NCI-H146 treated with DMSO at 0.1 percent for 48 hours (cell line): ENCODE results near the gene EPHA7.

Source experiments
- DNase-seq: peaks from one replicate; lab custom pipeline; 2025; ENCODE audit not compliant: unreplicated experiment; lab: John Stamatoyannopoulos, UW

Gene EPHA7

GRCh38 chr6:93327857-93328256, 91.5 kb downstream of the EPHA7 start:
- no peak for DNase-seq

GRCh38 chr6:93325761-93326160, 93.6 kb downstream of the EPHA7 start:
- DNase-seq, result no peak

GRCh38 chr6:93323630-93324029, 95.7 kb downstream of the EPHA7 start:
- DNase-seq, result no peak

- no peak for DNase-seq
Measured at GRCh38 chr6:93322651-93323050, 96.7 kb downstream of the EPHA7 start.

GRCh38 chr6:93319304-93319703, 100.1 kb downstream of the EPHA7 start:
- no peak for DNase-seq

- DNase-seq, result no peak
Measured at GRCh38 chr6:93318121-93318520, 101.2 kb downstream of the EPHA7 start.

GRCh38 chr6:93317592-93317991, 101.8 kb downstream of the EPHA7 start:
- peak; percentile 65 for DNase-seq

- peak; percentile 26 for DNase-seq
Measured at GRCh38 chr6:93307505-93308409, 111.6 kb downstream of the EPHA7 start.

GRCh38 chr6:93305088-93305487, 114.3 kb downstream of the EPHA7 start:
- no peak for DNase-seq

- DNase-seq, result no peak
Measured at GRCh38 chr6:93304505-93304904, 114.9 kb downstream of the EPHA7 start.

- DNase-seq, result peak; percentile 54
Measured at GRCh38 chr6:93300661-93301060, 118.7 kb downstream of the EPHA7 start.

GRCh38 chr6:93299622-93300021, 119.7 kb downstream of the EPHA7 start:
- DNase-seq, result no peak

GRCh38 chr6:93295631-93296030, 123.7 kb downstream of the EPHA7 start:
- no peak for DNase-seq

- peak; percentile 31 for DNase-seq
Measured at GRCh38 chr6:93294879-93295278, 124.5 kb downstream of the EPHA7 start.

GRCh38 chr6:93293872-93294271, 125.5 kb downstream of the EPHA7 start:
- DNase-seq, result peak; percentile 96

- no peak for DNase-seq
Measured at GRCh38 chr6:93293460-93293859, 125.9 kb downstream of the EPHA7 start.

GRCh38 chr6:93282521-93283031, 136.8 kb downstream of the EPHA7 start:
- DNase-seq, result no peak

GRCh38 chr6:93278241-93278640, 141.1 kb downstream of the EPHA7 start:
- DNase-seq, result no peak

GRCh38 chr6:93272896-93273295, 146.5 kb downstream of the EPHA7 start:
- no peak for DNase-seq

GRCh38 chr6:93272211-93272610, 147.1 kb downstream of the EPHA7 start:
- DNase-seq, result peak; percentile 73

- DNase-seq, result no peak
Measured at GRCh38 chr6:93266116-93266817, 153.1 kb downstream of the EPHA7 start.

GRCh38 chr6:93260881-93261280, 158.5 kb downstream of the EPHA7 start:
- DNase-seq, result no peak
